WTC11 (cell line): ENCODE data around the gene RPS10. TPM values are rescaled to one million over a fixed set of nuclear protein-coding genes. Genes with fewer than 3 reads are reported as not detected.

Experiments
- ATAC-seq: fragments of 200-7000 bp; cut with Tn5 transposase; 2 replicates; pipeline ENCODE4 v1.10.0; 2021; ENCODE audit warnings: mild to moderate bottlenecking, moderate library complexity
- CTCF ChIA-PET: fragments of 300-600 bp; sonication (Branson Sonifier 250); formaldehyde crosslinking; loops from one replicate; lab custom pipeline; 2021; ENCODE audit warnings: antibody characterized with exemption; lab: Charles Lee
- POLR2A ChIA-PET: fragments of 350-600 bp; sonication (Branson Sonifier 250); formaldehyde crosslinking; loops from one replicate; lab custom pipeline; 2021; ENCODE audit warnings: antibody characterized with exemption; lab: Charles Lee
- DNase-seq: peaks from one replicate; pipeline ENCODE4 v3.0.0; 2021; ENCODE audit warnings: low spot score
- H3K27ac Mint-ChIP-seq: 2 replicates; pipeline ENCODE4 v1.8.0; 2021; ENCODE audit warnings: mixed read lengths
- H3K27me3 Mint-ChIP-seq: 2 replicates; pipeline ENCODE4 v1.8.0; 2021; ENCODE audit warnings: low read depth, mild to moderate bottlenecking, moderate library complexity, mixed read lengths
- H3K36me3 Mint-ChIP-seq: 2 replicates; pipeline ENCODE4 v1.8.0; 2021; ENCODE audit warnings: mixed read lengths
- H3K4me1 Mint-ChIP-seq: 2 replicates; pipeline ENCODE4 v1.8.0; 2022; ENCODE audit warnings: mixed read lengths
- H3K4me3 Mint-ChIP-seq: 2 replicates; pipeline ENCODE4 v1.8.0; 2021; ENCODE audit warnings: mild to moderate bottlenecking, moderate library complexity, mixed read lengths
- H3K9me3 Mint-ChIP-seq: 2 replicates; pipeline ENCODE4 v1.8.0; 2021; ENCODE audit warnings: mixed read lengths
- ATF1 ChIP-seq: sonication (generic); formaldehyde crosslinking; IDR thresholded peaks from 2 replicates; pipeline ENCODE4 v1.8.1; 2023; ENCODE audit warnings: mild to moderate bottlenecking, moderate library complexity, missing genetic modification reagents
- EMX1 ChIP-seq: fragments of 250-450 bp; sonication (Bioruptor Pico); IDR thresholded peaks from 2 replicates; pipeline ENCODE4 v1.8.0; 2021; ENCODE audit warnings: mild to moderate bottlenecking
- ETV6 ChIP-seq: sonication (generic); formaldehyde crosslinking; IDR thresholded peaks from 2 replicates; pipeline ENCODE4 v1.8.1; 2022; ENCODE audit warnings: mild to moderate bottlenecking, missing genetic modification reagents
- GABPB1 ChIP-seq: sonication (generic); formaldehyde crosslinking; IDR thresholded peaks from 2 replicates; pipeline ENCODE4 v1.8.1; 2023; ENCODE audit warnings: mild to moderate bottlenecking, missing genetic modification reagents
- HMGA2 ChIP-seq: fragments of 250-450 bp; sonication (Bioruptor Pico); IDR thresholded peaks from 2 replicates; pipeline ENCODE4 v1.4.0; 2021; ENCODE audit warnings: mild to moderate bottlenecking, moderate library complexity
- IRF2 ChIP-seq: sonication (generic); formaldehyde crosslinking; IDR thresholded peaks from 2 replicates; pipeline ENCODE4 v1.8.0; 2022; ENCODE audit warnings: low read depth, missing genetic modification reagents, borderline replicate concordance
- JAZF1 ChIP-seq: fragments of 250-450 bp; sonication (Bioruptor Pico); IDR thresholded peaks from 2 replicates; pipeline ENCODE4 v1.9.0; 2021; ENCODE audit warnings: moderate library complexity, mild to moderate bottlenecking, inconsistent platforms
- NR3C1 ChIP-seq: sonication (generic); formaldehyde crosslinking; conservative IDR thresholded peaks from 2 replicates; pipeline ENCODE4 v1.8.1; 2023; ENCODE audit warnings: low read depth, mild to moderate bottlenecking, missing genetic modification reagents
- ZBTB21 ChIP-seq: sonication (generic); formaldehyde crosslinking; IDR thresholded peaks from 2 replicates; pipeline ENCODE4 v1.8.1; 2023; ENCODE audit warnings: mild to moderate bottlenecking, missing genetic modification reagents, borderline replicate concordance
- total RNA-seq: library from RNA; stranded (reverse); gene quantifications from 3 replicates; pipeline ENCODE4 v1.2.3, GENCODE V29; 2021
- TF ChIP-seq, protein P1 (sequence below): sonication (generic); formaldehyde crosslinking; IDR thresholded peaks from 2 replicates; pipeline ENCODE4 v1.8.1; 2023; ENCODE audit warnings: mild to moderate bottlenecking, missing genetic modification reagents, moderate library complexity
- TF ChIP-seq, protein P2 (sequence below): sonication (generic); formaldehyde crosslinking; IDR thresholded peaks from 2 replicates; pipeline ENCODE4 v1.8.1; 2023; ENCODE audit warnings: mild to moderate bottlenecking, missing genetic modification reagents, moderate library complexity
- TF ChIP-seq, protein P3 (sequence below): fragments of 200-600 bp; IDR thresholded peaks from 2 replicates; pipeline ENCODE4 v1.8.0; 2022; ENCODE audit warnings: antibody characterized with exemption
- TF ChIP-seq, protein P4 (sequence below): sonication (generic); formaldehyde crosslinking; IDR thresholded peaks from 2 replicates; pipeline ENCODE4 v1.8.0; 2023; ENCODE audit warnings: missing genetic modification reagents, mild to moderate bottlenecking, borderline replicate concordance

RPS10 gene
- total RNA-seq, 1 experiment from 2014 or later = 2,184 TPM

DNA sequence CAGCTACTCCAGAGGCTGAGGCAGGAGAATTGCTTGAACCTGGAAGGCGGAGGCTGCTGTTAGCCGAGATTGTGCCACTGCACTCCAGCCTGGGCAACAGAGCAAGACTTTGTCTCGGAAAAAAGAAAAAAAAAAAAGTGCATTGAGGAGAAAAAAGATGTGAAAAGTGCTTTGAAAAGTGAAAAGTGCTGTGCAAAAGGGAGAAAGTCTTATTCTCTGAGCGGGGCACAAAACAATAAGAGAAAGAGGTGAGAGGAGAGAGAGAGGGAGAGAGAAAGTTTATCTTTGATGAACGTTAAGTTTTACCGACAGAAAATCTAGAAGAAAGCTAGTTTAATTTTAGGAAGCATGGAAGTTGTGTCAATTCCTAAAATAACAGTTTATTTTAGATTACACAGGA, 36.1 kb upstream of the RPS10 start:
- Mint-ChIP-seq H3K4me1 (peaks cover 26% of the 10 kb centered on the region), H3K27ac (no peak overlapping the region), H3K36me3 (no peaks in the 10 kb centered on the region), H3K9me3 (no peaks in the 10 kb centered on the region), H3K4me3 (no peak overlapping the region), H3K27me3 (peaks cover 9% of the 10 kb centered on the region)
- DNase-seq = no peak
- TF ChIP-seq EMX1 (CRISPR knock-in tag) (no peak), IRF2 (CRISPR knock-in tag) (no peak), ATF1 (CRISPR knock-in tag) (no peak), ZBTB21 (CRISPR knock-in tag) (no peak), NR3C1 (CRISPR knock-in tag) (no peak)
- ATAC-seq = no peak
- POLR2A ChIA-PET = interaction anchor here (0.6 kb wide), 1 partner anchor 11 kb away, joined by 3 read pairs; no protein-coding TSS in a partner anchor
- CTCF ChIA-PET = interaction anchor here (0.6 to 1.8 kb wide), 13 partner anchors 14 to 389 kb away, joined by 3 to 17 read pairs (median 4); partner anchors contain the start of gene SMIM29

DNA sequence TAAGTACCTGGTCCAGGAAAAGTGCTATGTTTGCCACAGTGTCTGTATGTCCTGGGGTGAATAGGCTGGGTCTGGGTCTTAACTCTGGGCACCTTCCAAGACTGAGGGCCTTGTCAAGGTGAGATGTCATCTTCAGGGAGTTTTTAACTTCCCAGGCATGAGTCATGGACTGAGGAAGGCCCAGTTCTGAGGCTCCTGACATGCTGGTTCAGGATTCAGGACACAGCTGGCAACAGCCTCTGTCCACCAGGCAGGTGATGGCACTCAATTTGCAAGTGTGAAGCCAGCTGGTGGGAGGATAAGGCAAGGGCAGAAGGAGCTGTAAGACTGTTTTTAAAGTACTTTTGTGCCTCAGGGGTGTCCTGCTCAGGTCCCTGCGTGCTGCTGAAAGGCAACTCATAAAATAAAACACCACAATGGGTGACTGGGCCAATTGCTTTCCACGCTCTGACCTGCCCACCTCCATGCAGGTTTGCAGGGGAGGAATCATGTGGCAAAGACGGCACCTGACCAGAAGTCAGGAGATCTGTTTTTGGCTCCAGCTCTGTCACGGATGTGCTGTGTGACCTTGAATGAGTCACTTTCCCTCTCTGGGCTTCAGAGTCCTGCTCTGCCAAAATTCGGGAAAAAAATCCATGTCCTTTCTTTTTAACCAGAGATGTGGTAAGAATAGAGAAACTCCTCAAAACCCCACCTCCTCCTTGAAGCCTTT, 35.1 kb upstream of the RPS10 start:
- ChIA-PET CTCF (interaction anchor here (0.8 to 4.9 kb wide), 31 partner anchors 8 to 679 kb away, joined by 3 to 102 read pairs (median 6); partner anchors contain the start of genes BLTP3A and SMIM29), POLR2A (no interaction called here)
- H3K4me3 Mint-ChIP-seq = no peak overlapping the region
- no peaks in the 10 kb centered on the region for H3K36me3 Mint-ChIP-seq
- H3K27ac Mint-ChIP-seq = no peak overlapping the region
- ATAC-seq (no peak), DNase-seq (no peak)
- H3K9me3 Mint-ChIP-seq = no peaks in the 10 kb centered on the region
- H3K27me3 Mint-ChIP-seq = peaks cover 9% of the 10 kb centered on the region
- H3K4me1 Mint-ChIP-seq = peaks cover 29% of the 10 kb centered on the region
- TF ChIP-seq, protein P1, sequence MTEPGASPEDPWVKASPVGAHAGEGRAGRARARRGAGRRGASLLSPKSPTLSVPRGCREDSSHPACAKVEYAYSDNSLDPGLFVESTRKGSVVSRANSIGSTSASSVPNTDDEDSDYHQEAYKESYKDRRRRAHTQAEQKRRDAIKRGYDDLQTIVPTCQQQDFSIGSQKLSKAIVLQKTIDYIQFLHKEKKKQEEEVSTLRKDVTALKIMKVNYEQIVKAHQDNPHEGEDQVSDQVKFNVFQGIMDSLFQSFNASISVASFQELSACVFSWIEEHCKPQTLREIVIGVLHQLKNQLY (CRISPR knock-in tag) = no peak
- TF ChIP-seq, protein P2, sequence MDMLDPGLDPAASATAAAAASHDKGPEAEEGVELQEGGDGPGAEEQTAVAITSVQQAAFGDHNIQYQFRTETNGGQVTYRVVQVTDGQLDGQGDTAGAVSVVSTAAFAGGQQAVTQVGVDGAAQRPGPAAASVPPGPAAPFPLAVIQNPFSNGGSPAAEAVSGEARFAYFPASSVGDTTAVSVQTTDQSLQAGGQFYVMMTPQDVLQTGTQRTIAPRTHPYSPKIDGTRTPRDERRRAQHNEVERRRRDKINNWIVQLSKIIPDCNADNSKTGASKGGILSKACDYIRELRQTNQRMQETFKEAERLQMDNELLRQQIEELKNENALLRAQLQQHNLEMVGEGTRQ (CRISPR knock-in tag) = peak; percentile 60; the same call in 1 of the 2 replicates

DNA sequence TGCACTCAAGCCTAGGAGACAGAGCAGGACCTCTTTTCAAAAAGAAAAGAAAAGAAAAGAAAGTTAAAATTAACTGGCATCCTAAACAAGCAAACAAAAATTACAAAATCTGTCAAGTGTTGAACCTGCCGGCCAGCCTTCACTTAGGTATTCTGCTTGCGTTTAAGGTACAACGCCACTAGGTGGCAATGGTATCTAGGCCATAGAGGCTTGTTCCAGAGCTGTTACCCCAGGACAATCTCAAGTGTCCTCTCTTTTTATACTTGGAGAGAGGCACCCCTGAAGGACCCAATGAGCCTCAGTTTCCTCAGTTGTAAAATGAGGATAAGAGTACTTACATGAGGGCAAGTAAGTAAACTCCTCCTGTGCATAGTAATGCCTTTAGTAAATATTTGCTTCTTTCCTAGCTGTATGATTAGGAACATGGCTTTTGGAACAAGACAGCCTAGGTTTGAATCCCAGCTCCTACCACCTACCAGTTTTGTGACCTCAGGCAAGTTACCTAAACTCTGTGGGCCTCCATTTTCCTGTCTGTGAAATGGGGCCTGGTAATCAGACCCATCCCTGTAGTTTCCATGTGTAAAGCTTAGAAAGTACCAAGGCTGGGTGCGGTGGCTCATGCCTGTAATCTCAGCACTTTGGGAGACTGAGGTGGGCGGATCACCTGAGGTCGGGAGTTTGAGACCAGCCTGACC, 34.2 kb upstream of the RPS10 start:
- POLR2A ChIA-PET = no interaction called here
- Mint-ChIP-seq H3K4me3 (no peak overlapping the region), H3K9me3 (no peaks in the 10 kb centered on the region), H3K4me1 (peaks cover 26% of the 10 kb centered on the region), H3K27me3 (peaks cover 4% of the 10 kb centered on the region), H3K36me3 (no peaks in the 10 kb centered on the region), H3K27ac (no peak overlapping the region)
- CTCF ChIA-PET = interaction anchor here (0.6 to 4.9 kb wide), 42 partner anchors 9 to 680 kb away, joined by 3 to 102 read pairs (median 5); partner anchors contain the start of genes BLTP3A, RPS10 and SMIM29
- peak; percentile 63 for DNase-seq
- no peak for TF ChIP-seq ZBTB21 (CRISPR knock-in tag)
- TF ChIP-seq HMGA2 (CRISPR knock-in tag) = no peak
- TF ChIP-seq ETV6 (CRISPR knock-in tag) = no peak
- no peak for TF ChIP-seq JAZF1 (CRISPR knock-in tag)
- TF ChIP-seq, protein P3, sequence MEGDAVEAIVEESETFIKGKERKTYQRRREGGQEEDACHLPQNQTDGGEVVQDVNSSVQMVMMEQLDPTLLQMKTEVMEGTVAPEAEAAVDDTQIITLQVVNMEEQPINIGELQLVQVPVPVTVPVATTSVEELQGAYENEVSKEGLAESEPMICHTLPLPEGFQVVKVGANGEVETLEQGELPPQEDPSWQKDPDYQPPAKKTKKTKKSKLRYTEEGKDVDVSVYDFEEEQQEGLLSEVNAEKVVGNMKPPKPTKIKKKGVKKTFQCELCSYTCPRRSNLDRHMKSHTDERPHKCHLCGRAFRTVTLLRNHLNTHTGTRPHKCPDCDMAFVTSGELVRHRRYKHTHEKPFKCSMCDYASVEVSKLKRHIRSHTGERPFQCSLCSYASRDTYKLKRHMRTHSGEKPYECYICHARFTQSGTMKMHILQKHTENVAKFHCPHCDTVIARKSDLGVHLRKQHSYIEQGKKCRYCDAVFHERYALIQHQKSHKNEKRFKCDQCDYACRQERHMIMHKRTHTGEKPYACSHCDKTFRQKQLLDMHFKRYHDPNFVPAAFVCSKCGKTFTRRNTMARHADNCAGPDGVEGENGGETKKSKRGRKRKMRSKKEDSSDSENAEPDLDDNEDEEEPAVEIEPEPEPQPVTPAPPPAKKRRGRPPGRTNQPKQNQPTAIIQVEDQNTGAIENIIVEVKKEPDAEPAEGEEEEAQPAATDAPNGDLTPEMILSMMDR = peak; percentile 72
- 0 out of 2 replicates have a peak, but pooled peaks have one; percentile 21 for TF ChIP-seq GABPB1 (CRISPR knock-in tag)
- TF ChIP-seq IRF2 (CRISPR knock-in tag) = no peak
- TF ChIP-seq, protein P4, sequence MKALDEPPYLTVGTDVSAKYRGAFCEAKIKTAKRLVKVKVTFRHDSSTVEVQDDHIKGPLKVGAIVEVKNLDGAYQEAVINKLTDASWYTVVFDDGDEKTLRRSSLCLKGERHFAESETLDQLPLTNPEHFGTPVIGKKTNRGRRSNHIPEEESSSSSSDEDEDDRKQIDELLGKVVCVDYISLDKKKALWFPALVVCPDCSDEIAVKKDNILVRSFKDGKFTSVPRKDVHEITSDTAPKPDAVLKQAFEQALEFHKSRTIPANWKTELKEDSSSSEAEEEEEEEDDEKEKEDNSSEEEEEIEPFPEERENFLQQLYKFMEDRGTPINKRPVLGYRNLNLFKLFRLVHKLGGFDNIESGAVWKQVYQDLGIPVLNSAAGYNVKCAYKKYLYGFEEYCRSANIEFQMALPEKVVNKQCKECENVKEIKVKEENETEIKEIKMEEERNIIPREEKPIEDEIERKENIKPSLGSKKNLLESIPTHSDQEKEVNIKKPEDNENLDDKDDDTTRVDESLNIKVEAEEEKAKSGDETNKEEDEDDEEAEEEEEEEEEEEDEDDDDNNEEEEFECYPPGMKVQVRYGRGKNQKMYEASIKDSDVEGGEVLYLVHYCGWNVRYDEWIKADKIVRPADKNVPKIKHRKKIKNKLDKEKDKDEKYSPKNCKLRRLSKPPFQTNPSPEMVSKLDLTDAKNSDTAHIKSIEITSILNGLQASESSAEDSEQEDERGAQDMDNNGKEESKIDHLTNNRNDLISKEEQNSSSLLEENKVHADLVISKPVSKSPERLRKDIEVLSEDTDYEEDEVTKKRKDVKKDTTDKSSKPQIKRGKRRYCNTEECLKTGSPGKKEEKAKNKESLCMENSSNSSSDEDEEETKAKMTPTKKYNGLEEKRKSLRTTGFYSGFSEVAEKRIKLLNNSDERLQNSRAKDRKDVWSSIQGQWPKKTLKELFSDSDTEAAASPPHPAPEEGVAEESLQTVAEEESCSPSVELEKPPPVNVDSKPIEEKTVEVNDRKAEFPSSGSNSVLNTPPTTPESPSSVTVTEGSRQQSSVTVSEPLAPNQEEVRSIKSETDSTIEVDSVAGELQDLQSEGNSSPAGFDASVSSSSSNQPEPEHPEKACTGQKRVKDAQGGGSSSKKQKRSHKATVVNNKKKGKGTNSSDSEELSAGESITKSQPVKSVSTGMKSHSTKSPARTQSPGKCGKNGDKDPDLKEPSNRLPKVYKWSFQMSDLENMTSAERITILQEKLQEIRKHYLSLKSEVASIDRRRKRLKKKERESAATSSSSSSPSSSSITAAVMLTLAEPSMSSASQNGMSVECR = no peak
- ATAC-seq = peak; percentile 52
